Amniotic epithelial cell (primary cell): ENCODE results near the gene SPDYE18.
"Not testable (repeated sequence)": the region's sequence is repeated elsewhere in the genome, so short reads cannot be mapped to it uniquely, and the experiment has no call there.

Experiments
- DNase-seq: peaks from one replicate; pipeline ENCODE4 v3.0.0-alpha.2; 2010; ENCODE audit warnings: low read depth

SPDYE18 gene, protein sequence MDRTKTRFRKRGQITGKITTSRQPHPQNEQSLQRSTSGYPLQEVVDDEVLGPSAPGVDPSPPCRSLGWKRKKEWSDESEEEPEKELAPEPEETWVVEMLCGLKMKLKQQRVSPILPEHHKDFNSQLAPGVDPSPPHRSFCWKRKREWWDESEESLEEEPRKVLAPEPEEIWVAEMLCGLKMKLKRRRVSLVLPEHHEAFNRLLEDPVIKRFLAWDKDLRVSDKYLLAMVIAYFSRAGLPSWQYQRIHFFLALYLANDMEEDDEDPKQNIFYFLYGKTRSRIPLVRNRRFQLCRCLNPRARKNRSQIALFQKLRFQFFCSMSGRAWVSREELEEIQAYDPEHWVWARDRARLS

DNA sequence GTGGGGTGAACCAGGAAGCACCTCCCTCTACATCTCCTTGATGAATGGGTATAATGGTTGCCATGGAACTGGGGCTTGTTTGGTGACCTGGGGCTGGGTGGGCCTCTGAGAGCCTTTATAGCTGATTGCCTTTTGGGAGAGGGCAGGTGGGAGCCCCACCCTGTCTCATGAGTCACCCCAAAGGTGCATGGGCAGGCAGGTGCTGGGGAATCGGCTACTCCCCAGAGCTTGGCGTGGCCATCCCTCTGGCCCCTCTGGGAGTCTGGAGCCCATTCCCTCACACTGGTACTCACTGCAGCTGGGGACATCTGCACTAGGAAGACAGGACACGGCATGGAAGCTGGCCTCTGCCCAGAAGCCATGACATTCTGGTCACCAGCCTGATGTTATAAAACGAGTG, at the start of gene SPDYE18:
TSS of gene SPDYE18 (minus strand) at position 2 of the 400 bp plus-strand sequence. CDS start 2,046 bp downstream, outside the sequence.
- not testable (repeated sequence) for DNase-seq

DNA sequence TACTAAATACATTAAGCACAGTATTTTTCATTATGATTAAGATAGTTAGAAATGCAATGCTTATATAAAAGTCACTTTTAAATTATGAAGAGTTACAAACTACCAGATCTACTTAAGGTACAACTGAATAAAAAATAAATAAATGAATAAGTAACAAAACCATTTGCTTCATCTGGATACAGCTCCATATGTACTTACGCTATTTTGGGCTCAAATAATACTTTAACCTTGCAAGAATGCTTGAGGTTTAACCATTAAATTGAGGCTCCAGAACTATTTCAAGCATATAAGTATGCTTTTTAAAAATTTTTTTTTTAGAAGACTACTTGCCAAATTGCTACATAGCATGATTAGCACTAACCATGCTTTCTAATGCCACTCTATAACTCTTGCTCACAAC, 46.0 kb upstream of the SPDYE18 start:
- DNase-seq = not testable (repeated sequence)

DNA sequence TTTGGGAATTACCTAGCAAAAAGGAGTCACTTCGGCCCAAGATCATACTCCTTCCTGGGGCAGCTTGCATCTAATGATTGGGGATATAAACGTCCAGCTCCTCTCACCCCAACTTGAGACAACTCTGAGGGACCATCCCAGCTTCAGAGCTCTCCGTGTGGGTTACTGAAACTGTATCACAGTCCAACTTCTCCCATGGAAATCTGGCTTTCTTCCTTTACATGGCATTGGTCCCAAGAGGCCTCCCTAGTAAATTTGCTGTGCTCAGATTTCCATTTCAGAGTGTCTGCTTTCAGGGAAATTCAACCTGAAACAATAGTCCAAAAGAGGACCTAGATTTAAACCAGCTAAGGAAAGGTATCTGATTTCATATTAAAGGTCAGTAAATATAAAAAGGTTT, 45.3 kb upstream of the SPDYE18 start:
- DNase-seq = not testable (repeated sequence)

DNA sequence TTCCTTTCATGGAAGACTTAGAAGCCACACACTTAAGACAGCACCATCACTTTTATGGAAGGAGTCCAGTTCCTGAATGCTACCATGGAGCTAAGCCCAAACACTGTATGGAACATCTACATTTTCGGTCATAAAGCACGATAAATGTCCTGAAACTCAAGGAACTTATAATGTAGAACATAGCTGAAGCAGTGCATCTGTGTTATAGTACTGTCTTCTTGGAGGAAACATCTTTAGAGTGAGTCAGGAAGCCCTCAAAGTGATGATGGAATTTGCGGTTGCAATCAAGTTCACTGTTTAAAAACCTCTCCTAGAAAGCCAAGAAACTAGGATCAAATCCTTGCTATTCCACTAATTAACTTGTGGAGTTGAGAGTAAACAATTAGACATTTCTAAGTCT, 43.5 kb upstream of the SPDYE18 start:
- DNase-seq = not testable (repeated sequence)

DNA sequence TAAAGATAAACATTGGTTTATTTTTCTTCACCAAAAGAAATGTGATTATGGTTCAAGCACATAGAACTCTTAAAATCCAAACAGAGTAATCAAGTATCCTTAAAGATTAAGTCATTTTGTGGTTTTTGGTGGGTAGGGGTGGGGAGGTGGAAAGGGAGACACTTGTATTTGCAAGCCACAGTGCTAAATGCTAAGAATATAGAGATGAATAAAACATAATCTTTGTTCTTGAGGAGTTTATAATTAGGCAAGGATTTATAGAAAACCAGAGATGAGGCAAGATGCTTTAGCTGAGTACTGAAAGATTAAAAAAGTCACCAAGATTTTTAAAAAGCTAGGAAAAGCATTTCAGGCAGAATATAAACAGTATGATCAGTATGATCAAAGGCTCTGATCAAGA, 40.3 kb upstream of the SPDYE18 start:
- DNase-seq = not testable (repeated sequence)

DNA sequence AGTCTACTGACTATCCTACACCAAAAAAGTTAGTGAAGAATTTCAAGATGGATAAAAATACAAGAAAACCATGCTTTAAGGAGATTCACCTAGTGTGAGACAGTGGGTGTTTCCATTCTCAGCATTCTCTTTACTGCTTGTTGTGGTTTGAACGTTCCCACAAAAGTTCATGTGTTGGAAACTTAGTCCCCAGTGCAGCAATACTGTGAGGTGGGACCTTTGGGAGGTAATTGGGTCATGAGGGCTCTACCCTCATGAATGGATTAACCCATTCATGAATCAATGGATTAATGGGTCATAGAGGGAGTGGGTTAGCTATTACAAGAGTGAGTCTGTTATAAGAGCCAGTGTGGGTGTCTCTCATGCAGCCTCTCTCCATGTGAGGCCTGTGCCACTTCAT, 38.8 kb upstream of the SPDYE18 start:
- not testable (repeated sequence) for DNase-seq

DNA sequence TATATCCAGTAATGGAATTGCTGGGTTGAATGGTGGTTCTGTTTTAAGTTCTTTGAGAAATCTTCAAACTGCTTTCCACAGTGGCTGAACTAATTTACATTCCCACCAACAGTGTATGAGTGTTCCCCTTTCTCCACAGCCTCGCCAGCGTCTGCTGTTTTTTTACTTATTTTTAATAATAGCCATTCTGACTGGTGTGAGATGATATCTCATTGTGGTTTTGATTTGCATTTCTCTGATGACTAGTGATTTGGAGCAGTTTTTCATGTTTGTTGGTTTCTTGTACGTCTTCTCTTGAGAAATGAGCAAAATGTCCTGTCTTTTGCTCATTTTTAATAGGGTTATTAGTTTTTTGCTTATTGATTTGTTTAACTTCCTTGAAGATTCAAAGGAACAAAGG, 38.1 kb upstream of the SPDYE18 start:
- not testable (repeated sequence) for DNase-seq

DNA sequence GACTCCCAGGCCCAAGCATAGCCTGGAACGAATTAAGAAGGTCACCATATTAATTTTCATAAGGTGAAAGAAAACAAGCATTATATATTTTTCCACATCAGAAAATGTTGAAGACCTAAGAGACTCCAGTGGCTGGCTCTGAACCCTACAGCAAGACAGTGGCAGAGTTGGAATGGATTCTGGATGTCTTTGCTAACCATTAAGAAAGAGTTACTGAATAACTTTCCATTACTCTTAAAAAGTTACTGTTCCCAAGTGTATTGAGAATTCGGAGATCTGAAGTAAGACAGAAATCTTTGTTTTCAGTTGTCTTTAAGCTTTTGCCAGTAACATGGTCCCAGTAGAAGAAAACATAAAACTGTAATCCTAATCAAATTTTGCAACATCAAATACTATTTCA, 29.9 kb upstream of the SPDYE18 start:
- not testable (repeated sequence) for DNase-seq

DNA sequence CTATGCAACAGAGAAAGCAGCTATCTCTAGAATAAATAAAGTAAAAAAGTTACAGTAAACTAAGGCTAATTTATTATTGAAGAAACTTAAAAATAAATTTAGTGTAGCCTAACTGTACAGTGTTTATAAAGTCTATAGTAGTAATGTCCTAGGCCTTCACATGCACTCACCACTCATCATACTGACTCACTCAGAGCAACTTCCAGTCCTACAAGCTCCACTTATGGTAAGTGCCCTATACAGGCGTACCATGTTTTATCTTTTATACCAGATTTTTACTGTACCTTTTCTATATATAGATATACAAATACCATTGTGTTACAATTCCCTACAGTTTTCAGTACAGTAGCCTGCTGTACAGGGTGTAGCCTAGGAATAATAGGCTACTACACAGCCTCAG, 19.8 kb upstream of the SPDYE18 start:
- not testable (repeated sequence) for DNase-seq

DNA sequence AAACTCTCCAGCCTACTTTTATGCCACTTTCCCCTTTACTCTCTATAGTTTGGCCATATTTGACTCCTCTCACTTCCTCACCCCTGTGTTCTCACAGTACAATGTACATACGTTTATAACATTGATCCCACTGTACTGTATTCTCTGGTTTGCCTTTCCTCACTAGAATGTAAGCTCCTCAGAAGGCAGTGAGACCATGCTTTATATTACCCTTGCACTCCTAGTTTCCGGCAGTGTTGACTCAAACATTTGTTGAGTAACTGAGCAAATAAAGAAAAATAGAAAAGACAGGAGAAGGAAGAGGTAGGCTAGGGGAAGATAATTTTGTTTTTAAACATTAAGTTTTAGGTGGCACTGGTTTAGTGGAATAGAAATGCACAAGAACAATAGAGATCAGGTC, 17.9 kb upstream of the SPDYE18 start:
- DNase-seq = not testable (repeated sequence)

DNA sequence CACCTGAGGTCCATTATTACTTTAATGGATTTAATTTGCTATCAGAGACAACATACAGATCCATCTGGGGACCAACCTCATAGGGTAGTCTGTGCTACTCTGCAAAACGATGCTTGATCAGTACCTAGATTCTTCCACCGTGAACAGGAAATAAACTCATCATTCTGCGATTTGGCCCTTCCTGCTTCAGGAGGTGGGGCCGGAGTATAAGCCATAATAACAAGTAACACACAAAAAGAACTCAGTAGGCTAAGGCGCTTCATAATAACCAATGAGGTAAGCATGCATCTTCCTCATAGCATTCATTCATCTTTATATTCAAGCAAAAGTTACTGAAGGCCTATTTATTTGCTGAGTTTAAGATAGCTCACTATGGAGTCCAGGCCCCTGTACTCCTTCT, 17.3 kb upstream of the SPDYE18 start:
- DNase-seq = not testable (repeated sequence)

DNA sequence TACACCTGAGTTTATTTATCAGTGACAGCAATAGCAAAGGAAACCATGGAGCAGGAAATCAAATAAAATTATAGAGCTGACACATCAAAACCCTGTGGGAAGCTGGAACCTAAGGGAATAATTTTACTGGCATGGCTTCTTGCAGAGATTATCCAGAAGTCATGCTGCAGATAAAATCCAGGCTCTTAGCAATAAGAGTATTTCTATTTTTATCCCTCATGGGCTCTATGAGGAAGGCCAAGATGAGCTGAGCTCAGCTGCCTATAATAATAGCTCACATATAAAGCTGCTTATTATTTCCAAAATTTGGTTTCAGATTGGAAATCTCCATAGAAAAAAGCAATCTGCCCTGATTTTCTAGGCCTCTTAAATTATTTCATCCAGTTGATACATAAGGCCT, 16.8 kb upstream of the SPDYE18 start:
- DNase-seq = not testable (repeated sequence)

DNA sequence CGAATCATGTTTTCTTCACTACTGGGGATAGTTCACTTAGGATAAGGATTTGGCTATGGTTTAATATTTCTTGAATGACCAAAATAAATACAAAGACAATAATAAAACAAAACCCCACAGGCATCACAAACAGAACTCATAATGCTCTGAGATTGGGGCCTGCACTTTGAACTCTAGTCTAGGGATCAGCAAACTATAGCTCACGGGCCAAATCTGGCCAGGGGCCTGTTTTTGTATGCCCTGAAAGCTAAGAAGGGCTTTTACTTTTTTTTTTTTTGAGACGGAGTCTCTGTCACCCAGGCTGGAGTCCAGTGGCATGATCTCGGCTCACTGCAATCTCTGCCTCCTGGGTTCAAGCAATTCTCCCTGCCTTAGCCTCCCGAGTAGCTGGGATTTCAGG, 14.7 kb upstream of the SPDYE18 start:
- DNase-seq = not testable (repeated sequence)

DNA sequence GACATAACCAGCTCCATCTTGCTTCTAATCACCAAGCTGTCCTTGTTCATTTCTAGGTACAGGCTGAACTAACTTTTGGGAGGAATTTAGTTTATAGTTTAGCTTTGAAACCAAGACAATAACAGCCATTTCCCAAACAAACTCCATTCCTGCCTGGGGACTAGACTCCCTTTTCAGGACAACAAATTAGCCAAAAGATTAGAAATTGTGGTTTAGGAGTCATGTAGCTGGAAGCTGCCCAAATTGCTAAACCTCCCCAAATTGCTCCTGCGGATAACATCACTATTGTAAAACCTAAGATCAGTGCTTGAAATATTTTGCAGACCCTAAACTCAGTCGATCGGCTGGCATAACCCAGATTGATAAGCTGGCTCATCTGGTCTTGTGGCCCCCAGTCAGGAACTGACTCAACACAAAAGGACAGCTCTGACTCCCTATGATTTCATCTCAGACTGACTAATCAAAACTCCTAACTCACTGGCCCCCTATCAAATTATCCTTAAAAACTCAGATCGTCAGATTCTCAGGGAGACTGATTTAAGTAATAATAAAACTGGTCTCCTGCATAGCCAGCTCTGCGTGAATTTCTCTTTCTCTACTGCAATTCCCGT, 12.5 kb upstream of the SPDYE18 start:
- DNase-seq = peak; percentile 29

DNA sequence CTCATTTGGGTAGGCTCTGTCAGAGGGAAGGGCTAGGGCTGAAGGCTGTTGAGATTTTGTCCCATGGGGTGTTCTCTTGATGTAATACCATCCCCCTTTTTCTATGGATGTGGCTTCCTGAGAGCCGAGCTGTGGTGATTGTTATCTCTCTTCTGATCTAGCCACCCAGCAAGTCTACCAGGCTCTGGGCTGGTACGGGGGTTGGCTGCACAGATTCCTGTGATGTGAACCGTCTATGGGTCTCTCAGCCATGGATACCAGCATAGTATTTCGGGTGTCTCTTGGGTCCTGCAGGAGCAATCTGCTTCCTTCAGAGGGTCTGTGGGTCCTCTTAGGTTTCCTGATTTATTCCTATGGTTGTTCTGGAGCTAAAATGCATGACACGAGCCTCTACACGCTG, 8.8 kb upstream of the SPDYE18 start:
- DNase-seq = not testable (repeated sequence)

DNA sequence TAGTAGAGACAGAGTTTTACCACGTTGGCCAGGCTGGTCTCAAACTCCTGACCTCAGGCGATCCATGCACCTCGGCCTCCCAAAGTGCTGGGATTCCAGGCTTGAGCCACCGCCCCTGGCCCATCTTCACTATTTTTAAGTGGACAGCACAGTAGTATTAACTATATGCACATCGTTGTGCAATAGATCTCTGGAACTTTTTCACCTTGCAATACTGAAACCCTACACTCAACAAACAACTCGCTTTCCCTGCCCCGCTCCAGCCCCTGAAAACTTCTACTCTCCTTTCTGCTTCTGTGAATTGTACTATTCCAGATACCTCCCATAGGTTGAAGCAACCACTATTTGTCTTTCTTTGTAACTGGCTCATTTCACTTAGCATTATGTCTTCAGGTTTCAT, 3.5 kb upstream of the SPDYE18 start:
- not testable (repeated sequence) for DNase-seq

DNA sequence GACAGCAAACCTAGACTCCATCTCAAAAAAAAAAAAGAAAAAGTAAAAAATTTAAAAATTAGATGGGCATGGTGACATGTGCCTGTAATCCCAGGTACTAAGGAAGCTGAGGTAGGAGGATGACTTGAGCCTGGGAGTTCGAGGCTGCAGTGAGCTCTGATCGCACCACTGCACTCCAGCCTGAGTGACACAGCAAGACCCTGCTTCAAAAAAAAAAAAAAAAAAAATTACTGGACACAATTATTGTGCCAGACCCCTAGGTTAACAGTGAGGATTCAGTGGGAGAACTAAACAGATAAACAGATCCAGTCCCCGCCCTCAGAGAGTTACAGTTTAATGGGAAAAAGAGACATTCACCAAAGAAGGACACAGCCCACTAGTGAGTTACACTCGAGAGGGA, 1.4 kb upstream of the SPDYE18 start:
- not testable (repeated sequence) for DNase-seq

DNA sequence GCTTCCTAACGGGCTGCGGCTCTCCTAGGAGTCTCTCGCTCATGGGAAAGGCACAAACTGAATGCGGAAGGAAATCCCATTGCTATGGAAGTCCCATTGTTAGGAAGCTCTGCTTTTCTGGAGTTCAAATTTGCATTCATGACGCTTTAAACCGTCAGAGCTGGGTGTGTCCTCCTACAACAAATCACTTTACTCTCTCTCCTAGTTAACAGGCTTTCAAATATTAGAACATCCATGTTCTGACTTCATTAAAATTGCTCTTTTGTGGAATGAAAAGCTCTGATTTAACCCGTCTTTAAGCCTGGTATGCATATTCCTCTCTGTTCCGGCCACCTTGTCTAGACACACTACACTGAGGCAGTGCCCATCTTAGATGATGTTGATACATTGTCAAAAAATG, 30.1 kb downstream of the SPDYE18 start, which contains the start of gene SPDYE17:
TSS of gene SPDYE17 (minus strand) at position 101 of the 400 bp plus-strand sequence. CDS start 1,791 bp downstream, outside the sequence.
- DNase-seq = not testable (repeated sequence)

DNA sequence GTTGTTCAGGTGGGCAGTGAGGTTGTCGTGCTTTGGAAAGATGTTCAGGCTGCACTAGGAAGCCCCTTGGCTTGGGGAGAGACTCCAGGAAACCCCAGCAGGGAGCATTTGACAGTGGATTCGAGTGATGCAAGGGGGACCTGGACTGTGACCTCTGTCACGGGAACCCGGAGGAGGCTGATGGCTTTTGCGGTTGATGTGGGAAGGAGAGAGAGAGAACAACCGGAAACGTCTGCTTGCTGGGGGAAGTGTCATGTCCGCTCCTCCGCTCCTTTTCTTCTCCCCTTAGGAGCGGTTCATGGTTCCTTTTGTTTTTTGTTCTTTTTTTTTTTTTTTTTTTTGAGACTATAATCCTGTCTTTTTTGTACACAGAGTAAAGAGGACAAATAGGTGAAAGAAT, 36.0 kb downstream of the SPDYE18 start:
- not testable (repeated sequence) for DNase-seq

DNA sequence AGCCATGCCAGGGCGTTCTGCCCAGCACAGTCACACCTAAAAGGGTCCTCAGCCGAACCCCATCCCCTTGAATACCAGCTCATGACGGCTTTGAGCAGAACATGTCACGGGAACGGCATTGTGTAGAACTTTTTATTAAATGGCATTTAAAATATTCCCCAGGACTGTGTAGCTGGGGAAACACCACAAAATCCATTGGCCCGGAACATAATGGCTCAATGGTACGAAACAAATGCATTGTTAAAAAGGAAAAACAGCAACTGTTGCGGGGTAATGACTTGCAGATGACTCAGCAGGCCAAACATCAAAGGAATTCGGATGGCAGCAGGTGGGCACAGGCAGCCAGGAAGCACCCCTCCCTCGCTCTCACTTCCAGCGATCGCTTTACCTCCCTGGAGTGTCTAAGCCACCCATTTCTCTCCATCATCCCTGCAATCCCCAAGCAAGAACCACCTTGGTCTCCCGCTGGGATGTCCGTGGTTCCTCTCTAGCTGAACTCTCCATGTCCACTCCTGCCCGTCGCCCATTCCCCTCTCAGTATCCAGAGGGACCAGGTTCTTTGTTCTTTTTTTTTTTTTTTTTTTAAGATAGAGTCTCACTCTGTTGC, 52.2 kb downstream of the SPDYE18 start:
- not testable (repeated sequence) for DNase-seq

DNA sequence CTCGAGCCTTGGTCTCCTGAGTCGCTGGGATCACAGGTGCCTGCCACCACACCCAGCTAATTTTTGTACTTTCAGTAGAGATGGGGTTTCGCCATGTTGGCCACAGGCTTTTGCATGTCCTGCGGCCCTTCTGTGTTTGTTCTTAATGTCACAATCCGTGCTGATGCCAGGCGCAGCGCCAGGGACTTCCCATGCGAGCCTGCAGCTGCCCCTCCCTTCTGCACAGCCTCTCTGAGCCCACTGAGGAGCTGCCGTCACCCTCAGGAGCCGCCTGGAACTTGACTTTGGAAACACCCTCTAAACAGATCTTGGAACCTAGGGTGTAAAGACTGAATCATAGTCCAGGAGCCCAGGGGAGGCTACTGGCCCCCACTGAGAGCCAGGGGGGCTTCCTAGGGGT, 54.4 kb downstream of the SPDYE18 start:
- not testable (repeated sequence) for DNase-seq

DNA sequence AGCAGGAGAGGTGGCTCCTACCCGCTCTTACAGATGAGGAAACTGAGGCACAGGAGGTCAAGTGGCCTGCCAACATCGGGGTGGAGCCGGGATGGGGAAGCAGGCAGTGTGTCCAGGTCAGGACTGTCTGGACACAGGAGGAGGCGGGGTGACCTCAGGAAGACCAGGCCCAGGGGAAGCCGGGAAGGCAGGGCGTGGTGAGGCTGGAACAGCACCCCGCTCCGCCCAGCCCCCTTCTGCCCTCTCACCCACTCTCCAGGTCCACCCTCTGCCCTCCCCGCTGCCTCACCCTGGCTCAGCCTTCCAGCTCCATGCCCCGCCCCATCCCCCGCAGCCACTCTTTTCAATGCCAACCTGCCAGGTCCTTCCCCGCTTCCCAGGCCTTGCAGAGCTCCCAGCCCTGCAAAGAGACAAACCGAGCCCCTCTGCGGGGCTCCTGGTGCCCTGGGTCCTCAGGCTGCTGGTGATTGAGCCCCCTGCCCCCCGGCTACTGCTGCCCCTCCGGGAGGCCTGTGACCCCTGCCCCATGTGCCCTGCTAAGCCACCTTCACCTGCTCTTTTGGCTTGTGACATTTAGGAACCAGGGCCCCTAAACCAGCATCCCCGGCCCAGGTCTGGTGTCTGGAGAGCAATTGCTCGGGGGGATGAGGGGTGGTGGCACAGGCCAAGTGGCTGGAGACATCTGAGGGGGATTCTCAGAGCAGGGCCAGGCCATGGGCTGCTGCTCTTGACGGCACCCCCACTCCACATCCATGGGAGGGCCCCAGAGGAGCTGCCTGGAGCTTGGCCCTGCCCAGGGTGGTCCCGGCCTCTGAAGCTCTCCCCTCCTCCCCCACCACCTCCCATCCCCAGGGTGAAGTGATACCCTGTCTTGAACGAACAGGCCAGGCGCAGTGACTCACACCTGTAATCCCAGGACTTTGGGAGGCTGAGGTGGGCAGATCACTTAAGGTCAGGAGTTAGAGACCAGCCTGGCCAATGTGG, 55.9 kb downstream of the SPDYE18 start:
- DNase-seq = not testable (repeated sequence)
